ENCODE measurements around the gene STMND1. TPM values are rescaled to one million over a fixed set of nuclear protein-coding genes. Genes with fewer than 3 reads are reported as not detected.

The STMND1 gene
- total and polyA plus RNA-seq, 2 donors (not counting 1 experiment from before 2014, with no cell fraction given), result 0.06 TPM; not detected in 1

GRCh38 chr6:17120019-17120418, 18.2 kb downstream of the STMND1 start:
- peak overlapping the region; percentile 21 for H3K4me2 ChIP-seq (ENCODE audit: extremely low read depth, insufficient read depth, low read length)
- no peaks in the 10 kb centered on the region for H3K9me3 ChIP-seq (ENCODE audit: control insufficient read depth, insufficient read depth, low read depth, low read length)
- H3K27ac ChIP-seq (ENCODE audit: insufficient read depth, low read length), result peak overlapping the region; percentile 59
- TF ChIP-seq, protein P1, sequence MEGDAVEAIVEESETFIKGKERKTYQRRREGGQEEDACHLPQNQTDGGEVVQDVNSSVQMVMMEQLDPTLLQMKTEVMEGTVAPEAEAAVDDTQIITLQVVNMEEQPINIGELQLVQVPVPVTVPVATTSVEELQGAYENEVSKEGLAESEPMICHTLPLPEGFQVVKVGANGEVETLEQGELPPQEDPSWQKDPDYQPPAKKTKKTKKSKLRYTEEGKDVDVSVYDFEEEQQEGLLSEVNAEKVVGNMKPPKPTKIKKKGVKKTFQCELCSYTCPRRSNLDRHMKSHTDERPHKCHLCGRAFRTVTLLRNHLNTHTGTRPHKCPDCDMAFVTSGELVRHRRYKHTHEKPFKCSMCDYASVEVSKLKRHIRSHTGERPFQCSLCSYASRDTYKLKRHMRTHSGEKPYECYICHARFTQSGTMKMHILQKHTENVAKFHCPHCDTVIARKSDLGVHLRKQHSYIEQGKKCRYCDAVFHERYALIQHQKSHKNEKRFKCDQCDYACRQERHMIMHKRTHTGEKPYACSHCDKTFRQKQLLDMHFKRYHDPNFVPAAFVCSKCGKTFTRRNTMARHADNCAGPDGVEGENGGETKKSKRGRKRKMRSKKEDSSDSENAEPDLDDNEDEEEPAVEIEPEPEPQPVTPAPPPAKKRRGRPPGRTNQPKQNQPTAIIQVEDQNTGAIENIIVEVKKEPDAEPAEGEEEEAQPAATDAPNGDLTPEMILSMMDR (conservative IDR thresholded peaks at IDR 0.05 in 1 of 2, IDR thresholded peaks at IDR 0.05 in 1 of 2; ENCODE audit: low read depth in 1 of 2, low read length in 2 of 2), result no peak
- no peak for TF ChIP-seq EZH2 (IDR thresholded peaks at IDR 0.05; ENCODE audit: low read length, missing control alignments)
- H3K79me2 ChIP-seq (ENCODE audit: control insufficient read depth, insufficient read depth, low read length), result no peaks in the 10 kb centered on the region
- no peaks in the 10 kb centered on the region for H4K20me1 ChIP-seq (ENCODE audit: control insufficient read depth, extremely low read depth, insufficient read depth, low read length)
- no peak overlapping the region for H3K4me3 ChIP-seq (replicated peaks in 1 of 4; ENCODE audit: control extremely low read depth in 1 of 4, insufficient read depth in 1 of 4, low read depth in 3 of 4, low read length in 4 of 4)
- no peaks in the 10 kb centered on the region for H3K36me3 ChIP-seq (ENCODE audit: control insufficient read depth, insufficient read depth, low read length)
- H2AFZ ChIP-seq (ENCODE audit: low read length), result no peak overlapping the region
- DNase-seq (ENCODE audit: low read depth in 2 of 2), result peak; percentile 25 to 93
- peaks cover 9% of the 10 kb centered on the region for H3K4me1 ChIP-seq (ENCODE audit: control insufficient read depth, extremely low read depth, insufficient read depth, low read length)
- no peak overlapping the region for H3K9ac ChIP-seq (ENCODE audit: insufficient read depth, low read length)
- H3K27me3 ChIP-seq (ENCODE audit: control insufficient read depth, insufficient read depth, low read length), result no peaks in the 10 kb centered on the region

- H3K27ac ChIP-seq (ENCODE audit: insufficient read depth, low read length), result no peak overlapping the region
- H3K79me2 ChIP-seq (ENCODE audit: control insufficient read depth, insufficient read depth, low read length), result no peaks in the 10 kb centered on the region
- H3K4me1 ChIP-seq (ENCODE audit: control insufficient read depth, extremely low read depth, insufficient read depth, low read length), result no peaks in the 10 kb centered on the region
- no peaks in the 10 kb centered on the region for H4K20me1 ChIP-seq (ENCODE audit: control insufficient read depth, extremely low read depth, insufficient read depth, low read length)
- no peak overlapping the region for H3K4me2 ChIP-seq (ENCODE audit: extremely low read depth, insufficient read depth, low read length)
- DNase-seq (ENCODE audit: low read depth in 2 of 2), result no peak
- H2AFZ ChIP-seq (ENCODE audit: low read length), result no peak overlapping the region
- no peaks in the 10 kb centered on the region for H3K36me3 ChIP-seq (ENCODE audit: control insufficient read depth, insufficient read depth, low read length)
- no peaks in the 10 kb centered on the region for H3K9me3 ChIP-seq (ENCODE audit: control insufficient read depth, insufficient read depth, low read depth, low read length)
- H3K27me3 ChIP-seq (ENCODE audit: control insufficient read depth, insufficient read depth, low read length), result no peaks in the 10 kb centered on the region
- H3K4me3 ChIP-seq (replicated peaks in 1 of 4; ENCODE audit: control extremely low read depth in 1 of 4, insufficient read depth in 1 of 4, low read depth in 3 of 4, low read length in 4 of 4), result no peak overlapping the region
- TF ChIP-seq EZH2 (IDR thresholded peaks at IDR 0.05; ENCODE audit: low read length, missing control alignments), result no peak
- TF ChIP-seq, protein P1 (conservative IDR thresholded peaks at IDR 0.05 in 1 of 2, IDR thresholded peaks at IDR 0.05 in 1 of 2; ENCODE audit: low read depth in 1 of 2, low read length in 2 of 2), result no peak
- no peak overlapping the region for H3K9ac ChIP-seq (ENCODE audit: insufficient read depth, low read length)
Observed at GRCh38 chr6:17125407-17125806, 23.6 kb downstream of the STMND1 start.

- Histone ChIP-seq H3K4me1 (ENCODE audit: control insufficient read depth, extremely low read depth, insufficient read depth, low read length) (no peaks in the 10 kb centered on the region), H3K27me3 (ENCODE audit: control insufficient read depth, insufficient read depth, low read length) (peaks cover 3% of the 10 kb centered on the region), H3K4me2 (ENCODE audit: extremely low read depth, insufficient read depth, low read length) (no peak overlapping the region), H3K36me3 (ENCODE audit: control insufficient read depth, insufficient read depth, low read length) (no peaks in the 10 kb centered on the region), H3K79me2 (ENCODE audit: control insufficient read depth, insufficient read depth, low read length) (no peaks in the 10 kb centered on the region), H3K9me3 (ENCODE audit: control insufficient read depth, insufficient read depth, low read depth, low read length) (no peaks in the 10 kb centered on the region), H2AFZ (ENCODE audit: low read length) (no peak overlapping the region), H3K9ac (ENCODE audit: insufficient read depth, low read length) (no peak overlapping the region), H4K20me1 (ENCODE audit: control insufficient read depth, extremely low read depth, insufficient read depth, low read length) (no peaks in the 10 kb centered on the region), H3K4me3 (replicated peaks in 1 of 4; ENCODE audit: control extremely low read depth in 1 of 4, insufficient read depth in 1 of 4, low read depth in 3 of 4, low read length in 4 of 4) (no peak overlapping the region), H3K27ac (ENCODE audit: insufficient read depth, low read length) (no peak overlapping the region)
- no peak for TF ChIP-seq EZH2 (IDR thresholded peaks at IDR 0.05; ENCODE audit: low read length, missing control alignments)
- TF ChIP-seq, protein P1 (conservative IDR thresholded peaks at IDR 0.05 in 1 of 2, IDR thresholded peaks at IDR 0.05 in 1 of 2; ENCODE audit: low read depth in 1 of 2, low read length in 2 of 2), result no peak
- DNase-seq (ENCODE audit: low read depth in 2 of 2), result peak in 1 of 2 donors; percentile 36
Observed at GRCh38 chr6:17130786-17131185, 28.9 kb downstream of the STMND1 start.

Data from fibroblast of lung (primary cell).